ENCODE results near the gene KDF1.

Gene KDF1

DNA sequence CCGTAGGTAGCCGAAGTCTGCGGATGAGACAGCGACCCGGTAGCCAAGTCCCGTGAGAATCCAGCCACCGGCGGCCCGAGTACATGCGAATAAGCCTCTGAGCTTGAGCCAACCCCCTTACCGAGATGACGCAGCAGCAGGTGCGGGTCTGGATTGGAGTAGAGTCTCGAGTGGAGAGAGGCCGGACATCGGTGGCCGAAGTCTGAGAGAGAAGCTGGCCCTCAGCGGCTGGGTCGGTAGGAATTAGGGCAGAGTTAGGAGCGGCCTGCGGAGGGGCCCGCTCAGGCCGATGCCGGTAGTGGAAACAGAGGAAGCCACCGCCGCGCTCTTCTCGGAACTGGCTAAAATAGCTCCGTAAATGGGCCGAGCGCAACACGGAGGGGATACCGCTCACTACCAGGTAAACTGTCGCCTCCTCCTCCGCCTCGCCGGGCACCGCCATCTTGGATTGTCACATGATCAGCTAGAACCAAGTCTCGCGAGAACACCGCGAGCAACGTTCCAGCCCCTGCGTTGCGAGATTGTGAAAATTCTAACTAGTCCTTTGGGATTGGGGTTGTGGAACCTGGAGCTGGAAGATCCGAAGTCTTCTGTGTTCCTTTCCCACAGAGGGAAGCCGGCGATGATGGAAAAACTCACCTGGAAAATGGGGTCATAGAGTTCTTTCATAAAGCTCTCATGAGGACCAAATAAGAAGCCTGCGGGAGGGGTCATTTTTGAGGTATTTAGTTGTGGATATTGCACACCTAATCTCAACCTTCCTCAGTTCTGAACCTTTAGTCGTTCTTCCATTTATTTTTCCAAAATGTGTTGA lies 60.1 kb downstream of the KDF1 start, which contains the start of gene GPATCH3:
Gene GPATCH3 (minus strand): TSS at position 467 of the 814 bp plus-strand sequence. CDS start 25 bp downstream, at position 442.
- Histone ChIP-seq H3K4me1 (ENCODE audit: control extremely low read depth in 1 of 4, control insufficient read depth in 4 of 4, insufficient read depth in 4 of 4, low read length in 3 of 4) (peaks cover 7 to 23% (median 19%) of the 10 kb centered on the region in 4 experiments), H3K27ac (ENCODE audit: insufficient read depth in 1 of 2, low read depth in 1 of 2, low read length in 2 of 2, poor library complexity in 1 of 2, severe bottlenecking in 2 of 2) (peak within 1 kb of the TSS; percentile 97 to 98), H3K27me3 (replicated peaks in 2 of 5; ENCODE audit: control insufficient read depth in 4 of 5, insufficient read depth in 5 of 5, low read length in 4 of 5) (no peaks in the 10 kb centered on the region), H3K4me3 (ENCODE audit: control insufficient read depth in 1 of 7, extremely low read depth in 1 of 7, insufficient read depth in 4 of 7, low read depth in 2 of 7, low read length in 6 of 7) (peak within 1 kb of the TSS; percentile 86 to 97 (median 91)), H3K36me3 (ENCODE audit: control insufficient read depth in 4 of 4, insufficient read depth in 4 of 4, low read length in 3 of 4) (peaks cover 3 to 20% (median 13%) of the 10 kb centered on the region in 4 experiments), H3K9me3 (ENCODE audit: control extremely low read depth in 1 of 5, control insufficient read depth in 4 of 5, insufficient read depth in 2 of 5, low read depth in 1 of 5, low read length in 4 of 5) (no peaks in the 10 kb centered on the region)
- under 1% methylated on average over 48 of the region's 50 CpGs for WGBS (ENCODE audit: insufficient coverage)
- POLR2A ChIA-PET, result interaction anchor here (0.8 to 2.1 kb wide), 2 partner anchors 10 to 22 kb away, joined by 3 to 12 read pairs; partner anchors contain the start of gene GPN2
- CTCF ChIA-PET, result interaction anchor here (0.6 to 3.8 kb wide), 4 partner anchors 11 to 641 kb away, joined by 3 to 26 read pairs (median 4); partner anchors contain the start of gene GPN2
- peak; percentile 88 to 93 (median 89) for DNase-seq
